ENCODE measurements around the gene NDUFAF2.
"Not testable (repeated sequence)": the region's sequence is repeated elsewhere in the genome, so short reads cannot be mapped to it uniquely, and the experiment has no call there.

NDUFAF2 gene

GRCh38 chr5:60993875-60994571, 49.0 kb downstream of the NDUFAF2 start:
- DNase-seq: no peak

GRCh38 chr5:60996368-60996767, 51.4 kb downstream of the NDUFAF2 start:
- DNase-seq: no peak

GRCh38 chr5:60997721-60998120, 52.7 kb downstream of the NDUFAF2 start:
- DNase-seq: no peak

DNA sequence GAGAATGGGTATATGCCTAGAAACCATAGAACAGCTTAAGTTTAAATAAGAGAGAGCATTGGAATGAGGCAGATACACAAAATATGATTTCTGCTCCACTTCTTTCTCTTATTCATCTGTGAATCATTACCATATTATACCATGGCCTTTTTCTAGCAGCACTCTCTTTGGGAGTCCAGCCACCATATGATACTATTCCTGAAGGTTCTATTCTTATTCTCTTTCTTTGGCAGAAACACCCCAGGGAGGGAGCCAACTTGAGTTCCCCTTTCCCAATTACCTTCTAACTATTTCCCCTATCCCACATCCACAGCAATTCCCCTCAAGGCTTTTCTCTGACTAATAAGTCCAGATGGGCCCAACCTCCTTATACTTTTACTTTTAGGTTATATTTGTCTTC, 55.9 kb downstream of the NDUFAF2 start:
- DNase-seq: no peak

DNA sequence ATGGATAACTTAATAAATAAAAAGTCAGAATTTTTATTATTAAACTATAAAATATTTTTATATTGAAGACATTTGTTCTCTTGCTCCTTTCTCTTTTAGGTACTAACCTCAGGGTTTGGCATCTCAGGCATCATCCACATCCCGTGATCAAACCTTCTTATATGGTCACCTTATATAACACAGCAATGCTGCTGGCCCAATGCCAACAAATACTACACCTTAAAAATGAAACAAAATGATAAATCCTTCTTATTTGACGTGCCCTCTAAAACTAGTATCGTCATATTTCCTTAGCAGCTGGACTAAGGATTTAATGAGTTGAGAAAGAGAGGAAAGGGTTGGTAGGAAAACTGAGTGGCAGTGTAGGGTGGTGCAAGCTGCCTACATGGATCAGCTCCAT, 56.6 kb downstream of the NDUFAF2 start:
- DNase-seq: no peak

GRCh38 chr5:61002611-61003355, 57.8 kb downstream of the NDUFAF2 start:
- no peak for DNase-seq

DNA sequence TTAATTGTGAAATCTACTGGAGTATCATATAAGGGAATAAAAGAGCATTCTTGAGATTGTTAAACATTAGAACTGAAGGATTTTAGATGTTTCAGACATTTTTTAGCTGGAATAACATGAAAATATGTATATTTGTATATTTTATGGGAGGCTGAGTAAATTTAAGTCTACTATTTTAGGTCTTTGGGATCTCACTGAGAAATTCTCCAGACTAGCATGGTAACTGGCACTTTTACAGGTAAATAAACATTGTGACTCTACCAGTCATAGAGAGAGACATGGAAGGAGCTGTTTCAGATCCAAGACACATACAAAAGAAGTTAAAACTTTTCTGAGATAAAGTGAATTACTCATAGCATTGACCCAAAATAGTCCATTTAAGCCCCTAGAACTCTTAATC, 59.4 kb downstream of the NDUFAF2 start:
- no peak for DNase-seq

- no peak for DNase-seq
These were observed 64.9 kb downstream of the NDUFAF2 start for GRCh38 chr5:61009907-61010306.

GRCh38 chr5:61010467-61011454, 65.8 kb downstream of the NDUFAF2 start:
- DNase-seq: peak in 1 of 2 donors; percentile 19

DNA sequence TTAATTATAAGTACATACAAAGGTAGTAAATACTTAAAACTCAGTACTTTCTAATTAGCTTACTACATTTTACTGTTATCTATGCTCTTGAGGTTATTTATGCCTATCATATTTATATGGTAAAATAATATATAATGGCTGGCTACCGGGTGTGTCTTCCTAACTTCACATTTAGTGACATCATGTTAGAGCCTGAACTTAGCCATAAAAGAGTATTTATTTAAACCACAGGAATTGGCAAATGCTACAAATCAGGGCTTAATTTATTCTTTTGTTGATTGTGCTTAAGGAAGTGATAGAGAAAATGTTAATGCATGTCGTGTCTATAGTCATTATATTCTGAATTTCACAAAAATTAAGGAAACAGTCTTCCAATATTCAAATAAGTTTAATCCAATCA, 73.1 kb downstream of the NDUFAF2 start:
- no peak for DNase-seq

DNA sequence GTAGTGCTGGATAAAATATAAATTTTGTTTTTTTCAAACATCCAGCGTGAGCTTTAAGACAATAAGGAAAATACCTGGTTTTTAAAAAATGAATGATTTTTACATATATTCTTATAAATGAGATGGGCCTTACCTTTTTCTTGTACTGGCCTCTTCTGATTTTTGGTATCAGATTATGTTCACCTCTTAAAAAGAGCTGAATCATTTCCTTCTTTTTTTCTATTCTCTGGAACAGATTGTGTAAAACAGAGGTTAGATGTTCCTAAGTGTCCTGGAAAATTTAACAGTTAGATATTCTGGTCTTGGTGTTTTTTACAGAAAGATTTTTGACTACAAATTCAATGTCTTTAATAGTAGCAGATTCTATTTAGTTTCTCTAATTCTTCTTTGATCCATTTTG, 74.6 kb downstream of the NDUFAF2 start:
- DNase-seq: no peak

DNA sequence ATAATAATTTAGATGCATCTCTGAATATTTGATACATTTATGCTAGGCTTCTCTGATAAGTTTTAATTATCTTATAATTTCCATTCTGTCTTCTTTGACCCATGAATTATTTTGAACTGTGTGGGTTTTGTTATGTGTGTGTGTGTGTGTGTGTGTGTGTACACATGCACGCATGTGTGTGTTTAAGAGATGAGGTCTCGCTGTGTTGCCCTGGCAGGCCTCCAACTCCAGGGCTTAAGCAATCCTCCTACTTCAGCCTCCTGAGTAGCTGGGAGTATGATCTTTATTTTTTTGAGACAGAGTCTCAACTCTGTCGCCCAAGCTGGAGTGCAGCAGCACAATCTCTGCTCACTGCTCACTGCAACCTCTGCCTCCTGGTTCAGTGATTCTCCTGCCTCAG, 75.4 kb downstream of the NDUFAF2 start:
- no peak for DNase-seq

GRCh38 chr5:61023131-61023530, 78.1 kb downstream of the NDUFAF2 start:
- DNase-seq: no peak

DNA sequence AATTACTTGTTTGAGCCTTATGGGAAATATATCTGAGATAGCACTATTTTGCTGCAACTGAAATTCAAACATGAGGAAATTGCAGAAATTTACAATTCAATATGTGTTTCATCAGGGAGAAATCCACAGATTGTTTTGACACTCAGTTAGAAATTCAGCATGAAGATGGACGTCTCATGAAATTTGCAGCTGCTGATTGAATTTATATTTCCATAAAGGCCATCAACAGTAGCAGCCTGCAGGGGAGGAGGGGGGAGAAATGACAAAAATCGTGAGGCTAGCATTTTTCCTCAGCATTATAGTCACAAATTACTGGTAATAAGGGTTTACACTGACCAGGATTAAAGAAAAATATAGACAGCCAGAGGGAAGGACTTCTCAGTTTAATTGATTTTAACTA, 81.0 kb downstream of the NDUFAF2 start:
- no peak for DNase-seq

DNA sequence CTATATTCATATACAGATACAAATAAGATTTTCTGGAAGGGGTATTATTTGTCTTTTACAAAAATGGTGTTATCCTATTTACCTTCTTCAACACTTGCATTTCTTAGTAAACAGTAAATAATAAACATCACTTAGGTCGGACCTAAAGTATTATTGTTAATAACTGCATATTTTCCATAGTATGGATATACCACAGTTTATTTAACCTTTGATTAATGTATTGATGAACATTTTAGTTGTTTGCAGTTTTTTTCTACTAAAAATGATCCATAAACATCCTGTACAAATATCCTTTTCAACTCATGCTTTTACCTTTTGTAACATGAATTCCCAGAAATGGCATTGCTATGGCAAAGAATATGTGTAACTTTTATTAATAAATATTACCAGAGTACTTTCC, 83.4 kb downstream of the NDUFAF2 start:
- no peak for DNase-seq

GRCh38 chr5:61029456-61030162, 84.6 kb downstream of the NDUFAF2 start:
- DNase-seq: no peak

- DNase-seq: no peak
These were observed 85.1 kb downstream of the NDUFAF2 start for GRCh38 chr5:61030163-61030482.

DNA sequence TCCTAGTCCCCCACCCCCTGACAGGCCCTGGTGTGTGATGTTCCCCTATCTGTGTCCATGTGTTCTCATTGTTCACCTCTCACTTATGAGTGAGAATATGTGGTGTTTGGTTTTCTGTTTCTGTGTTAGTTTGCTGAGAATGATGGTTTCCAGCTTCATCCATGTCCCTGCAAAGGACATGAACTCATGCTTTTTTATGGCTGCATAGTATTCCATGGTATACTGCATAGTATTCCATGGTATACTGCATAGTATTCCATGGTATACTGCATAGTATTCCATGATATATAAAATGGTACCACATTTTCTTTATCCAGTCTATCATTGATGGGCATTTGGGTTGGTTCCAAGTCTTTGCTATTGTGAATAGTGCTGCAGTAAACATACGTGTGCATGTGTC, 86.3 kb downstream of the NDUFAF2 start:
- not testable (repeated sequence) for DNase-seq

DNA sequence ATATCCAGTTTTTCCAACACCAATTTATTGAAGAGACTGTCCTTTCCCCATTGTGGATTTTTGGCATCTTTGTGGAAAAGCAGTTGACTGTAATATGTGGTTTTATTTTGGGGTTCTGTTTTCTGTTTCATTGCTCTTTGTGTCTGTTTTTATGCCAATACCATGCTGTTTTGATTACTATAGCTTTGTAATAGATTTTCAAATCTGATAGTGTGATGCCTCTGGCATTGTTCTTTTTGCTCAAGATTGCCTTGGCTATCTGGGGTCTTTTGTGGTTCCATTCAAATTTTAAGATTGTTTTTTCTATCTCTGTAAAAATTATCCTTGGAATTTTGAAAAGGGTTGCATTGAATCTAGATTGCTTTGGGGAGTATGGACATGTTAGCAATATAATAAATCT, 99.5 kb downstream of the NDUFAF2 start:
- DNase-seq: no peak

DNA sequence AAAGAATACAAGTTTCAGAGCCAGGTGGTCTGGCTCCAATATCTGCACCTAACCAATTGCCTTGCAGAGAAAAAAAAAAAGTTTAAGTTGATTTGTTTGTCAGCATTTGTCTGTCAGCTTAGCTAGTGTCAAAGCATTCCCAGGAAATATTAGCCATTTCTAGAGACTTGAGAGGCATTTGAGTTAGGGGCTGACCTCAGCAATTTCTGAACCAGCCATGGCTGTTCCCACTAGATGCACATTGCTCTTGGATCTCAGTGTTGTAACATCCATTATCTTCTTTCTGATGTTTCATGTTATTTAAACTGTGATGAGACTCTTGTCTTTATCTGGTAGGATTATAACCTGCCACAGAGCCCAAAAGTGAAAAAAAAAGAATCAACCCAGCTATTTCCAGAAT, 102.3 kb downstream of the NDUFAF2 start:
- no peak for DNase-seq

DNA sequence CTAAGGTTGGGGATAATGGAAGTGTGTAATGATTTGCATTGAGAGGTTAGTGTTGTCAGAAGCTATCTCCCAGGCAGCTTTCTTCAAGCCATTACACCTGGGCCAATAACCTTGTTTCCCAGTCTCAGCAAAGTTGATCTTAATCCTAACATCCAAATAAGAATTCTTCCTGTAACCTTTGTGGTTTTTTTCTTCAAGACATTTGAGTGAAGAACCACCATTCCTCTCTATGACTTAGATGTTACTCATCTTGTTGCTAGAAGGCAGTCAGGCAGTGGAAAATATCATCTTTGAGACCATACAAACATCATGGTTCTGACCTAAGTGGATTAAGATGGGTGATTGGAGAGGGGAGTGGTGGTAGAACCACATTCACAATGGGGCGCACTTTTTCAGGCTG, 103.5 kb downstream of the NDUFAF2 start:
- DNase-seq: no peak

- DNase-seq: no peak
These were observed 105.3 kb downstream of the NDUFAF2 start for GRCh38 chr5:61050292-61050691.

- no peak for DNase-seq
These were observed 106.3 kb downstream of the NDUFAF2 start for GRCh38 chr5:61051267-61051666.

Measured in inflammatory macrophage treated with lipopolysaccharide for 1 hour (primary cell).